K562 (cell line): ENCODE results near the gene RREB1. TPM values are rescaled to one million over a fixed set of nuclear protein-coding genes. Genes with fewer than 3 reads are reported as not detected.

Experiments
- ATAC-seq: fragments of 200-7000 bp; cut with Tn5 transposase; 3 replicates; pipeline ENCODE4 v1.9.1; 2020; ENCODE audit warnings: moderate library complexity
- BruUV-seq: library from RNA; stranded (reverse); fragments of 400-500 nt; replicated peaks from 2 replicates; lab custom pipeline; 2021; lab: Mats Ljungman, UMichigan
- CTCF ChIA-PET: fragments of 300-600 bp; formaldehyde crosslinking; extraction: SDS; loops from one replicate; lab custom pipeline; 2021; ENCODE audit warnings: low intra/inter-chr PET ratio; lab: Yijun Ruan, JAX
- POLR2A ChIA-PET: fragments of 300-600, 350-650 bp; sonication (Branson Sonifier 250); formaldehyde crosslinking; extraction: SDS; loops from one replicate; lab custom pipeline; 2021; ENCODE audit warnings: antibody characterized with exemption, inconsistent platforms; lab: Yijun Ruan, JAX
- DNase-seq, 4 experiments: peaks; one replicate each; pipeline versions ENCODE4 v3.0.0 to v3.0.0-alpha.2; 2011 to 2018; ENCODE audit warnings: low spot score in 3 of 4, mixed read lengths in 3 of 4; ENCODE audit errors: extremely low read depth in 1 of 4
- FAIRE-seq: peaks from 2 replicates; lab custom pipeline; 2011; peaks lifted over from hg19 to GRCh38; lab: Jason Lieb, UNC
- H2AFZ ChIP-seq: 2 replicates; pipeline ENCODE4 v1.6.0; 2011; ENCODE audit warnings: low read depth, low read length, control low read depth, inconsistent platforms
- H3K27ac ChIP-seq: fragments of 200-600 bp; 3 replicates; pipeline ENCODE4 v1.8.0; 2011; ENCODE audit warnings: low read depth, mild to moderate bottlenecking, control low read depth, inconsistent platforms, low read length, moderate library complexity, mixed read lengths; ENCODE audit errors: extremely low read depth
- H3K27me3 ChIP-seq, 2 experiments: fragments of 300-600 bp in 1 of 2; 2 replicates in 1 of 2; 3 replicates in 1 of 2; pipeline versions ENCODE4 v1.6.0 to v1.8.0; 2011; ENCODE audit warnings: inconsistent platforms in 2 of 2, low read length in 2 of 2, mild to moderate bottlenecking in 1 of 2, mixed read lengths in 1 of 2, moderate library complexity in 1 of 2; ENCODE audit not compliant: control insufficient read depth in 2 of 2, insufficient read depth in 2 of 2
- H3K36me3 ChIP-seq: fragments of 300-600 bp; 3 replicates; pipeline ENCODE4 v1.8.0; 2011; ENCODE audit warnings: mild to moderate bottlenecking, low read length, inconsistent platforms; ENCODE audit not compliant: control insufficient read depth, insufficient read depth
- H3K4me1 ChIP-seq, 2 experiments: fragments of 200-600 bp in 1 of 2; replicated peaks in 1 of 2; 2 replicates in 1 of 2; 3 replicates in 1 of 2; pipeline versions ENCODE4 v1.5.1 to v1.8.0; 2011; ENCODE audit warnings: inconsistent platforms in 2 of 2, low read length in 2 of 2, mild to moderate bottlenecking in 1 of 2, mixed read lengths in 1 of 2, moderate library complexity in 1 of 2; ENCODE audit not compliant: control insufficient read depth in 2 of 2, insufficient read depth in 2 of 2
- H3K4me2 ChIP-seq: 2 replicates; pipeline ENCODE4 v1.6.1; 2011; ENCODE audit warnings: low read length, control low read depth, inconsistent platforms, mixed read lengths; ENCODE audit not compliant: insufficient read depth
- H3K4me3 ChIP-seq: fragments of 200-600 bp; sonication (generic), shearing (Covaris generic); 2 replicates; pipeline ENCODE4 v1.5.1; 2016; ENCODE audit warnings: control low read depth, inconsistent platforms
- H3K79me2 ChIP-seq: fragments of 200-600 bp; 3 replicates; pipeline ENCODE4 v1.8.0; 2011; ENCODE audit warnings: low read length, inconsistent platforms; ENCODE audit not compliant: control insufficient read depth, insufficient read depth
- H3K9ac ChIP-seq, 2 experiments: 2 replicates each; pipeline versions ENCODE4 v1.6.0 to v1.6.1; 2011; ENCODE audit warnings: low read depth in 2 of 2, low read length in 2 of 2, control low read depth in 1 of 2, inconsistent platforms in 1 of 2, mild to moderate bottlenecking in 1 of 2, mixed read lengths in 1 of 2; ENCODE audit not compliant: insufficient read depth in 1 of 2
- H3K9me1 ChIP-seq: one replicate; pipeline ENCODE4 v1.6.0; 2011; ENCODE audit warnings: inconsistent platforms, mild to moderate bottlenecking, low read length, moderate library complexity; ENCODE audit not compliant: control insufficient read depth, insufficient read depth
- H3K9me3 ChIP-seq: replicated peaks from 2 replicates; pipeline ENCODE4 v1.5.1; 2011; ENCODE audit warnings: low read depth, low read length, inconsistent platforms; ENCODE audit not compliant: control insufficient read depth, insufficient read depth
- H4K20me1 ChIP-seq: replicated peaks from 2 replicates; pipeline ENCODE4 v1.6.1; 2011; ENCODE audit warnings: low read length, inconsistent platforms, mixed read lengths; ENCODE audit not compliant: control insufficient read depth, insufficient read depth
- CBX5 ChIP-seq: IDR thresholded peaks from 2 replicates; pipeline ENCODE4 v1.6.1; 2014; ENCODE audit warnings: low read depth, borderline replicate concordance
- ERF ChIP-seq: fragments of 450-650 bp; formaldehyde crosslinking; IDR thresholded peaks from 2 replicates; pipeline ENCODE4 v1.4.0; 2020; ENCODE audit warnings: mild to moderate bottlenecking, mixed read lengths
- GATA2 ChIP-seq: sonication (generic); formaldehyde crosslinking; IDR thresholded peaks from 2 replicates; pipeline ENCODE4 v1.4.0; 2020; ENCODE audit warnings: mild to moderate bottlenecking, missing genetic modification reagents
- KAT7 ChIP-seq: sonication (generic); formaldehyde crosslinking; IDR thresholded peaks from 2 replicates; pipeline ENCODE4 v1.8.0; 2022; ENCODE audit warnings: missing genetic modification reagents, mild to moderate bottlenecking, borderline replicate concordance
- KDM5B ChIP-seq: fragments of 200-600 bp; sonication (generic); IDR thresholded peaks from 2 replicates; pipeline ENCODE4 v1.6.1; 2012; ENCODE audit warnings: low read depth, mild to moderate bottlenecking, moderate library complexity, low read length, control low read depth, inconsistent platforms; ENCODE audit not compliant: insufficient replicate concordance
- NCOA6 ChIP-seq: fragments of 450-650 bp; IDR thresholded peaks from 2 replicates; pipeline ENCODE4 v1.6.1; 2017; ENCODE audit warnings: mild to moderate bottlenecking
- POLR2G ChIP-seq: fragments of 200-400 bp; formaldehyde crosslinking; IDR thresholded peaks from 2 replicates; pipeline ENCODE4 v1.6.1; 2017; ENCODE audit warnings: low read depth, mild to moderate bottlenecking, antibody characterized with exemption, low read length, moderate library complexity
- SRSF1 ChIP-seq: fragments of 200-400 bp; formaldehyde crosslinking; IDR thresholded peaks from 2 replicates; pipeline ENCODE4 v1.6.1; 2017; ENCODE audit warnings: mild to moderate bottlenecking, low read depth, low read length, moderate library complexity
- SRSF9 ChIP-seq: fragments of 200-400 bp; formaldehyde crosslinking; IDR thresholded peaks from 2 replicates; pipeline ENCODE4 v1.6.1; 2017; ENCODE audit warnings: low read depth, low read length, borderline replicate concordance
- TSC22D4 ChIP-seq: fragments of 450-650 bp; IDR thresholded peaks from 2 replicates; pipeline ENCODE4 v1.6.1; 2016; ENCODE audit warnings: missing genetic modification characterization, missing biosample characterization, control low read depth
- TSHZ1 ChIP-seq: fragments of 250-450 bp; sonication (Bioruptor Pico); IDR thresholded peaks from 2 replicates; pipeline ENCODE4 v1.4.0; 2020; ENCODE audit warnings: mild to moderate bottlenecking, moderate library complexity
- ZNF239 ChIP-seq: fragments of 250-450 bp; sonication (Bioruptor Pico); IDR thresholded peaks from 2 replicates; pipeline ENCODE4 v1.4.0; 2020; ENCODE audit warnings: mild to moderate bottlenecking
- ZNF583 ChIP-seq: fragments of 250-450 bp; sonication (Bioruptor Pico); IDR thresholded peaks from 2 replicates; pipeline ENCODE4 v1.4.0; 2020
- ZNF740 ChIP-seq, 3 experiments: fragments of 200-800 bp in 1 of 3; sonication (Bioruptor generic) in 1 of 3; sonication (generic) in 1 of 3; formaldehyde crosslinking in 1 of 3; IDR thresholded peaks; 2 replicates each; pipeline versions ENCODE4 v1.6.1 to v1.8.0; 2016 to 2022; ENCODE audit warnings: mild to moderate bottlenecking in 2 of 3, missing compliant biosample characterization in 2 of 3, missing genetic modification characterization in 2 of 3, missing genetic modification reagents in 1 of 3
- WGBS: fragments of 100-300 bp; shearing (Covaris generic); methylation state at CpG from one replicate; pipeline ENCODE4 v1.1.6; 2016; ENCODE audit warnings: low coverage, mixed read lengths; ENCODE audit not compliant: insufficient coverage; ENCODE audit errors: missing lambda C conversion rate; 5-methylcytosine and 5-hydroxymethylcytosine counted together
- in situ Hi-C: fragments of 300-500 bp; cut with MboI; formaldehyde crosslinking; loops from 4 replicates; pipeline ENCODE4 v1.15.0; 2018; ENCODE audit warnings: inconsistent platforms, mixed read lengths
- intact Hi-C: fragments of 100-400 bp; cut with micrococcal nuclease; formaldehyde crosslinking; loops from 2 replicates; pipeline ENCODE4 v1.14.2; 2022
- polyA plus RNA-seq, 8 experiments: library from polyadenylated mRNA; depleted of rRNA in 4 of 8; stranded (reverse) in 5 of 8; unstranded in 3 of 8; fragments of >200 nt; fragmentation: Nextera tagmentation in 2 of 8; fragmentation: Illumina TruSeq in 1 of 8; extraction: Ambion mirVana in 2 of 8; extraction: Trizol in 1 of 8; gene quantifications; 2 replicates each; pipeline versions ENCODE4 v1.2.1 to v1.2.3, GENCODE V29; 2011 to 2014; ENCODE audit warnings: inconsistent platforms in 1 of 8, missing spikeins in 1 of 8
- total RNA-seq, 7 experiments: library from RNA; depleted of rRNA in 6 of 7; stranded (reverse); fragments of >200 nt in 6 of 7; fragmentation: Illumina TruSeq in 2 of 7; extraction: Trizol in 2 of 7; gene quantifications; 2 replicates each; pipeline versions ENCODE4 v1.2.1 to v1.2.3, GENCODE V29; 2011 to 2021; ENCODE audit warnings: low replicate concordance in 1 of 7
- TF ChIP-seq, protein P1 (sequence below): sonication (generic); formaldehyde crosslinking; IDR thresholded peaks from 2 replicates; pipeline ENCODE4 v1.8.1; 2023; ENCODE audit warnings: mild to moderate bottlenecking, missing genetic modification reagents

RREB1 gene
- total and polyA plus RNA-seq, 9 of the 15 experiments (the other 6 are each of a cell fraction or from before 2014, with no cell fraction given): 3.3 to 64.2 (median 19.3) TPM

DNA sequence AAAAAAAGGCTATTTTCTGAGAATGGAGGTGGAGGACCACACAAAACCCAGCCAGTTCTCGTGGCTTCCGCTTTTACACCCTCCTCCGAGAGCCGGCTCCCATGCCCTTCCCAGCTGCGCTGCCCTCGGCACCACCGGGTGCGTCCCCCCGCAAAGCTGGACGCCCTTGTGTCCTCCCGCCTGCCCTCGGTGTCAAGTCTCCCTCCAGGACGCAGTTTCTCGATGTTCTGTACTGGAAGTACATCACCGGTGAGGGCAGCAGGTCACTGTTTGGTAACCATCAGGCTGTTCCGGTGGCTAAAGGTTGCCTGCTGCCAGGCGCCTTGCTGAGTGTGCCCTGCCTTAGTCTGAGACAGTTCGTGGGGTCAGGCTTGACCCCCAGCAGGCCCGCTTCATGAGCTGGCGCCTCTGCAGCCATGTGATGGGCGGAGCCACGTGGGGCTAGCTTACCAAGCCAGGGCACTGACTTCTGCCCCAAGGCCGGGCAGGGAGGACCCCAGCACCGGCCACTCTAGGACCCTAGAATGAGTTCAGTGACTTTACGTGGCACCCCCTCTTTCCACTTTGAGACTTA lies 34.6 kb downstream of the RREB1 start:
- intact Hi-C loops: no loop called here
- CTCF ChIA-PET: no interaction called here
- 86% methylated on average over 22 of the region's 25 CpGs for WGBS
- TF ChIP-seq SRSF9 (no peak), ZNF583 (CRISPR knock-in tag) (no peak), NCOA6 (no peak), SRSF1 (no peak), TSC22D4 (no peak), KDM5B (peak; percentile 6), KAT7 (0 out of 2 replicates have a peak, but pooled peaks have one; percentile 24), ERF (CRISPR knock-in tag) (0 out of 2 replicates have a peak, but pooled peaks have one; percentile 24), POLR2G (peak; percentile 62), ZNF740 (CRISPR knock-in tag; IDR thresholded peaks at IDR 0.05) (0 out of 2 replicates have a peak, but pooled peaks have one; percentile 4), ZNF740 (tag; IDR thresholded peaks at IDR 0.05) (no peak), TSHZ1 (CRISPR knock-in tag) (no peak), CBX5 (no peak), GATA2 (CRISPR knock-in tag) (no peak), ZNF239 (no peak)
- TF ChIP-seq, protein P1, sequence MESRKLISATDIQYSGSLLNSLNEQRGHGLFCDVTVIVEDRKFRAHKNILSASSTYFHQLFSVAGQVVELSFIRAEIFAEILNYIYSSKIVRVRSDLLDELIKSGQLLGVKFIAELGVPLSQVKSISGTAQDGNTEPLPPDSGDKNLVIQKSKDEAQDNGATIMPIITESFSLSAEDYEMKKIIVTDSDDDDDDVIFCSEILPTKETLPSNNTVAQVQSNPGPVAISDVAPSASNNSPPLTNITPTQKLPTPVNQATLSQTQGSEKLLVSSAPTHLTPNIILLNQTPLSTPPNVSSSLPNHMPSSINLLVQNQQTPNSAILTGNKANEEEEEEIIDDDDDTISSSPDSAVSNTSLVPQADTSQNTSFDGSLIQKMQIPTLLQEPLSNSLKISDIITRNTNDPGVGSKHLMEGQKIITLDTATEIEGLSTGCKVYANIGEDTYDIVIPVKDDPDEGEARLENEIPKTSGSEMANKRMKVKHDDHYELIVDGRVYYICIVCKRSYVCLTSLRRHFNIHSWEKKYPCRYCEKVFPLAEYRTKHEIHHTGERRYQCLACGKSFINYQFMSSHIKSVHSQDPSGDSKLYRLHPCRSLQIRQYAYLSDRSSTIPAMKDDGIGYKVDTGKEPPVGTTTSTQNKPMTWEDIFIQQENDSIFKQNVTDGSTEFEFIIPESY (CRISPR knock-in tag): peak; percentile 63; the same call in 1 of the 2 replicates

More for the DNA sequence above, 34.6 kb downstream of the RREB1 start:
- Histone ChIP-seq H3K9ac (peak overlapping the region in 1 of 2 experiments; percentile 86; a peak in 2 of 4 replicates), H4K20me1 (no peaks in the 10 kb centered on the region), H3K9me1 (no peaks in the 10 kb centered on the region), H2AFZ (no peak overlapping the region), H3K27ac (peak overlapping the region; percentile 92), H3K36me3 (peaks cover 23% of the 10 kb centered on the region), H3K79me2 (peaks cover 99% of the 10 kb centered on the region), H3K4me1 (peaks cover 47 to 84% of the 10 kb centered on the region in 2 experiments), H3K9me3 (no peaks in the 10 kb centered on the region), H3K4me2 (peak overlapping the region; percentile 65; the same call in 1 of the 2 replicates), H3K27me3 (no peaks in the 10 kb centered on the region), H3K4me3 (no peak overlapping the region)
- in situ Hi-C loops: no loop called here
- no TSS peak for BruUV-seq
- ATAC-seq: no peak
- FAIRE-seq: no peak
- DNase-seq: no peak
- POLR2A ChIA-PET: interaction anchor here (0.6 to 3.2 kb wide), 13 partner anchors 9 to 290 kb away, joined by 3 to 14 read pairs (median 4); no protein-coding TSS in a partner anchor
